Skeletal muscle cell (primary cell): ENCODE results near the gene PCDHB11.
"Not testable (repeated sequence)": the region's sequence is repeated elsewhere in the genome, so short reads cannot be mapped to it uniquely, and the experiment has no call there.

Experiments
- DNase-seq: peaks from one replicate; pipeline ENCODE4 v3.0.0-alpha.2; 2010; ENCODE audit warnings: low read depth
- H3K4me3 ChIP-seq: 2 replicates; pipeline ENCODE4 v1.5.1; 2011; ENCODE audit warnings: low read depth, mild to moderate bottlenecking, control low read depth, low read length, moderate library complexity

Gene PCDHB11

GRCh38 chr5:141199359-141200235 lies at the start of gene PCDHB11:
Gene PCDHB11 (plus strand): TSS chr5:141199627. CDS start chr5:141199775, 148 bp downstream.
- H3K4me3 ChIP-seq: no peak within 1 kb of the TSS
- DNase-seq: no peak

GRCh38 chr5:141149812-141150211 lies 49.6 kb upstream of the PCDHB11 start, which contains the start of gene PCDHB6:
Gene PCDHB6 (plus strand): TSS chr5:141150057. CDS start chr5:141150258, 201 bp downstream.
- H3K4me3 ChIP-seq: no peak within 1 kb of the TSS
- DNase-seq: no peak

DNA sequence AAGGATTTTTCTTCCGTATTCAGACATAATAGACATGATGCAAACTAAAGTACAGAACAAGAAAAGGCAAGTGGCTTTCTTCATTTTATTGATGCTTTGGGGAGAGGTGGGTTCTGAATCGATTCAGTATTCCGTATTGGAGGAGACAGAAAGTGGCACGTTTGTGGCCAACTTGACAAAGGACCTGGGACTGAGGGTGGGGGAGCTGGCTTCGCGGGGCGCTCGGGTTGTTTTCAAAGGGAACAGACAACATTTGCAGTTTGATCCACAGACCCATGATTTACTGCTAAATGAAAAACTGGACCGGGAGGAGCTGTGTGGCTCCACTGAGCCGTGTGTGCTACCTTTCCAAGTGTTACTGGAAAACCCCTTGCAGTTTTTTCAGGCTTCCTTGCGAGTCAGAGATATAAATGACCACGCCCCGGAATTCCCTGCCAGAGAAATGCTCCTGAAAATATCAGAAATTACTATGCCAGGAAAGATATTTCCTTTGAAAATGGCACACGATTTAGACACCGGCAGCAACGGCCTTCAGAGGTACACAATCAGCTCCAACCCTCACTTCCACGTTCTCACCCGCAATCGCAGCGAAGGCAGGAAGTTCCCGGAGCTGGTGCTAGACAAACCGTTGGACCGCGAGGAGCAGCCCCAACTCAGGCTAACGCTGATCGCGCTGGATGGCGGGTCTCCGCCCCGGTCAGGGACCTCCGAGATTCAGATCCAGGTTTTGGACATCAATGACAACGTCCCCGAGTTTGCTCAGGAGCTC lies 49.0 kb upstream of the PCDHB11 start:
- no peak overlapping the region for H3K4me3 ChIP-seq
- DNase-seq: no peak

DNA sequence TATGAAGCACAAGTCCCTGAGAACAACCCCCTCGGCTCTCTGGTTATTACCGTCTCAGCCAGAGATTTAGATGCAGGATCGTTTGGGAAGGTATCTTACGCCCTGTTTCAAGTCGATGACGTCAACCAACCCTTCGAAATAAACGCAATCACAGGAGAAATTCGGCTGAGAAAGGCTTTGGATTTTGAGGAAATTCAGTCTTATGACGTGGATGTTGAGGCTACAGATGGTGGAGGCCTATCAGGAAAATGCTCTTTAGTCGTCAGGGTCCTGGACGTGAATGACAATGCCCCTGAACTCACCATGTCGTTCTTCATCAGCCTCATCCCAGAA lies 48.5 kb upstream of the PCDHB11 start:
- DNase-seq: no peak
- H3K4me3 ChIP-seq: no peak overlapping the region

DNA sequence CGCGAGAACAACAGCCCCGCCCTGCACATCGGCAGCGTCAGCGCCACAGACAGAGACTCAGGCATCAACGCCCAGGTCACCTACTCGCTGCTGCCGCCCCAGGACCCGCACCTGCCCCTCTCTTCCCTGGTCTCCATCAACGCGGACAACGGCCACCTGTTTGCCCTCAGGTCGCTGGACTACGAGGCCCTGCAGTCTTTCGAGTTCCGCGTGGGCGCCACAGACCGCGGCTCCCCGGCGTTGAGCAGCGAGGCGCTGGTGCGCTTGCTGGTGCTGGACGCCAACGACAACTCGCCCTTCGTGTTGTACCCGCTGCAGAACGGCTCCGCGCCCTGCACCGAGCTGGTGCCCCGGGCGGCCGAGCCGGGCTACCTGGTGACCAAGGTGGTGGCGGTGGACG lies 47.8 kb upstream of the PCDHB11 start:
- DNase-seq, H3K4me3 ChIP-seq: not testable (repeated sequence)

DNA sequence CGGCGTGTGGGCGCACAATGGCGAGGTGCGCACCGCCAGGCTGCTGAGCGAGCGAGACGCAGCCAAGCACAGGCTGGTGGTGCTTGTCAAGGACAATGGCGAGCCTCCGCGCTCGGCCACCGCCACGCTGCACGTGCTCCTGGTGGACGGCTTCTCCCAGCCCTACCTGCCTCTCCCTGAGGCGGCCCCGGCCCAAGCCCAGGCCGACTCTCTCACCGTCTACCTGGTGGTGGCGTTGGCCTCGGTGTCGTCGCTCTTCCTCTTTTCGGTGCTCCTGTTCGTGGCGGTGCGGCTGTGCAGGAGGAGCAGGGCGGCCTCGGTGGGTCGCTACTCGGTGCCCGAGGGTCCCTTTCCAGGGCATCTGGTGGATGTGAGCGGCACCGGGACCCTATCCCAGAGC lies 47.3 kb upstream of the PCDHB11 start:
- not testable (repeated sequence) for DNase-seq, H3K4me3 ChIP-seq

DNA sequence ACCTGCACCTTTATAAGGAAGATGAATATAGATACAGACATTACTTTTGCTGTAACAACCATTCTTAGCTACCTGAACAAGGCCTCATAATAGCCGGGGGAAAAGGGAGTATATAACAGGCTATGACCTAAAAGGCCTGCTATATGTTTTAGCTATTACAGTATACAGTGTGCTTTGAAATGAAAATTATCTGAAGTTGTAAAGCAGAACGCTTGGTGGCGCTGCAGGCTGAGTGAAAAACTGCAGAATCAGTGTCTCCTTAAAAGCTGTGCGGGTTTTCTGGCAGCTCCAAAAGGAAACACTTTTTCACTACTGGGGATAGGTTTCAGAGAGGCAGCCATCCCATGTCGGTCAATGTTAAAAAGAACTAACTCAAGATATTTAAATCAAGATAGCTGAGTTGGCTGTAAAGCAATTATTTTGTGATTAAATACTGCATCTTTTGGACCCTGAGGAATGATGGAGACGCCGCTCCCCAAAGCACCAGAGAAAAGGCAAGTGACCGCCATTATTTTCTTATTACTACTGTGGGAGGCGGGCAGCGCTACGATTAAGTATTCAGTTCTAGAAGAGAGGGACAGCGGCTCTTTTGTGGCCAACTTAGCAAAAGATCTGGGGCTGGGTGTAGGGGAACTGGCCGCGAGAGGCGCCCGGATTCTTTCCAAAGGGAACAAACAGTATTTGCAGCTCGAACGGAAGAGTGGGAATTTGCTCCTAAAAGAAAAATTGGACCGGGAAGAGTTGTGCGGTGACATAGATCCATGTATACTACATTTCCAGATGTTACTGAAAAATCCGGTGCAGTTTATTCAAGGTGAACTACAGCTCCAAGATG lies 43.7 kb upstream of the PCDHB11 start:
- H3K4me3 ChIP-seq: no peak overlapping the region
- no peak for DNase-seq

- DNase-seq, H3K4me3 ChIP-seq: not testable (repeated sequence)
These were observed 42.1 kb upstream of the PCDHB11 start for GRCh38 chr5:141157356-141157755.

- not testable (repeated sequence) for DNase-seq, H3K4me3 ChIP-seq
These were observed 41.5 kb upstream of the PCDHB11 start for GRCh38 chr5:141157901-141158300.

DNA sequence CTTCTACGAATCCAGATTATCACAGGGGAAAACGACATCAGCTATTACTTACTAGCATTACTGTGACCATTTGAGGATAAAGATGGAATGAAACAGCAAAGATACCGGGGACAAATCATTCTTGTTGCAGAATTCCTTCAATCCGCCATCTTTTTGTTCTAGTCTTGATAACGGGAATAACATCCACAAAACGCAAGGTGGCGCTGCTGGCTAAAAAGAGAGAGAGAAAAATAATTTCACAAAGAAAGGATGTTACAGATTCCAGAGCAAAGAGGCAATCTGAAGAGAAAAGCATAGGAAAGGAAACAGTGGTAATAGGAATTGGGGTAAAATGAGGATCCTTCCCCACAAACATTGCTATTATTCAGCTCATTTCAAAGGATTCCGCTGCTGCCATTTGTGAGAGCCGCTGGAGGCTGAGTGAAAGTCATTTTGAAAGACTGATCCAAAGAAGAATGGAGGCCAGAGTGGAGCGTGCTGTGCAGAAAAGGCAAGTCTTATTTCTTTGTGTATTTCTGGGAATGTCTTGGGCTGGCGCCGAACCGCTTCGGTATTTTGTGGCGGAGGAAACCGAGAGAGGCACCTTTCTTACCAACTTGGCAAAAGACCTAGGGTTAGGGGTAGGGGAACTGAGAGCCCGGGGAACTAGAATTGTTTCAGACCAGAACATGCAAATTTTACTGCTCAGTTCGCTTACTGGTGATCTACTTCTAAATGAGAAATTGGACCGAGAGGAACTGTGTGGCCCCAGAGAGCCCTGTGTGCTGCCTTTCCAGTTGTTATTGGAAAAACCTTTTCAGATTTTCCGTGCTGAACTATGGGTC lies 26.8 kb upstream of the PCDHB11 start, which contains the start of gene PCDHB7:
PCDHB7 (plus strand) TSS at position 264 of the 824 bp plus-strand sequence; CDS start at position 456, 192 bp downstream.
- no peak for DNase-seq
- H3K4me3 ChIP-seq: peak within 1 kb of the TSS; percentile 18

DNA sequence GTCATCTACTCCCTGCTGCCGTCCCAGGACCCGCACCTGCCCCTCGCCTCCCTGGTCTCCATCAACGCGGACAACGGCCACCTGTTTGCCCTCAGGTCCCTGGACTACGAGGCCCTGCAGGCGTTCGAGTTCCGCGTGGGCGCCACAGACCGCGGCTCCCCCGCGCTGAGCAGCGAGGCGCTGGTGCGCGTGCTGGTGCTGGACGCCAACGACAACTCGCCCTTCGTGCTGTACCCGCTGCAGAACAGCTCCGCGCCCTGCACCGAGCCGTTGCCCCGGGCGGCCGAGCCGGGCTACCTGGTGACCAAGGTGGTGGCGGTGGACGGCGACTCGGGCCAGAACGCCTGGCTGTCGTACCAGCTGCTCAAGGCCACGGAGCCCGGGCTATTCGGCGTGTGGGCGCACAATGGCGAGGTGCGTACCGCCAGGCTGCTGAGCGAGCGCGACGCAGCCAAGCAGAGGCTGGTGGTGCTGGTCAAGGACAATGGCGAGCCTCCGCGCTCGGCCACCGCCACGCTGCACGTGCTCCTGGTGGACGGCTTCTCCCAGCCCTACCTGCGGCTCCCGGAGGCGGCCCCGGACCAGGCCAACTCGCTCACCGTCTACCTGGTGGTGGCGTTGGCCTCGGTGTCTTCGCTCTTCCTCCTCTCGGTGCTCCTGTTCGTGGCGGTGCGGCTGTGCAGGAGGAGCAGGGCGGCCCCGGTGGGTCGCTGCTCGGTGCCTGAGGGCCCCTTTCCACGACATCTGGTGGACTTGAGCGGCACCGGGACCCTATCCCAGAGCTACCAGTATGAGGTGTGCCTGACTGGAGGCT lies 24.9 kb upstream of the PCDHB11 start:
- not testable (repeated sequence) for DNase-seq, H3K4me3 ChIP-seq

DNA sequence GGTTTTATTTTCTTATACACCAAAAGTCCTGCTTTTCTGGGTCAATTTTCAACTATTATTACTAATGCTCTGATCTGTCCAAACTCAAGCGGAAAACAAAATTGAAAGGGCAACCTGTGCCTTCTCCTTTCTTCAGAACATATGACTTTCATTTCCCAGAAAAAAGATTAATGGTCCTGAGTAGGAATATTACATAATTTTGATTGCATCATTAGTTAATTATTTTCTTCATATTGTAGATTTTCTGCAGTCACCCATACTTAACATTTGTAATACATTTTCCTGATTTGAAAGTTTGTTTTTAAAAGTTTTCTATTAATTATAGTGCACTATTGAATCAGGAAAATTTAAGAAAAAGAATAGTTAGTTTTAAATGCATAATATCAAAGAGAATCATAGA lies 23.5 kb upstream of the PCDHB11 start:
- H3K4me3 ChIP-seq: no peak overlapping the region
- no peak for DNase-seq

DNA sequence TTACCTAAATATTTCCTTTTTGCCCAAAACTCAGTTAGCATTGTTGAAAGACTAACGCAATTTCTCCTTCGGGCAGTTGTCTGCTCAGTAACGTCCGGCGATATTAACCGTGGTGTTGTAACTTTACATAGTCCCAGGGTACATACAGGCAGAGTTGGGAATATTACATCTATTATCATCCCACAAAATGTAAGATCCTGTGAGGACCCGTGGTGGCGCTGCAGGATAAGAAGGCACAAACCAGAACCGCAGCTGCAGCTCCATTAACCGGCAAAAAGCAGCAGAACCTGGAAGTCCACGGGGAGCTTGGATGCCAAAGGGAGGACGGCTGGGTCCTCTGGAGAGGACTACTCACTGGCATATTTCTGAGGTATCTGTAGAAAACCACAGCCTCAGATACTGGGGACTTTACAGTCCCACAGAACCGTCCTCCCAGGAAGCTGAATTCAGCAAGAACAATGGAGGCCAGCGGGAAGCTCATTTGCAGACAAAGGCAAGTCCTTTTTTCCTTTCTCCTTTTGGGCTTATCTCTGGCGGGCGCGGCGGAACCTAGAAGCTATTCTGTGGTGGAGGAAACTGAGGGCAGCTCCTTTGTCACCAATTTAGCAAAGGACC lies 21.7 kb upstream of the PCDHB11 start, which contains the start of gene PCDHB8:
PCDHB8 (plus strand) TSS at position 214 of the 615 bp plus-strand sequence; CDS start at position 459, 245 bp downstream.
- DNase-seq, H3K4me3 ChIP-seq: not testable (repeated sequence)

GRCh38 chr5:141179371-141179770 lies 20.1 kb upstream of the PCDHB11 start:
- H3K4me3 ChIP-seq, DNase-seq: not testable (repeated sequence)

DNA sequence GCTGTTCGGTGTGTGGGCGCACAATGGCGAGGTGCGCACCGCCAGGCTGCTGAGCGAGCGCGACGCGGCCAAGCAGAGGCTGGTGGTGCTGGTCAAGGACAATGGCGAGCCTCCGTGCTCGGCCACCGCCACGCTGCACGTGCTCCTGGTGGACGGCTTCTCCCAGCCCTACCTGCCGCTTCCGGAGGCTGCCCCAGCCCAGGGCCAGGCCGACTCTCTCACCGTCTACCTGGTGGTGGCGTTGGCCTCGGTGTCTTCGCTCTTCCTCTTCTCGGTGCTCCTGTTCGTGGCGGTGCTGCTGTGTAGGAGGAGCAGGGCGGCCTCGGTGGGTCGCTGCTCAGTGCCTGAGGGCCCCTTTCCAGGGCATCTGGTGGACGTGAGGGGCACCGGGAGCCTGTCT lies 19.6 kb upstream of the PCDHB11 start:
- H3K4me3 ChIP-seq, DNase-seq: not testable (repeated sequence)

- no peak for DNase-seq
- H3K4me3 ChIP-seq: no peak overlapping the region
These were observed 19.1 kb upstream of the PCDHB11 start for GRCh38 chr5:141180313-141180712.

DNA sequence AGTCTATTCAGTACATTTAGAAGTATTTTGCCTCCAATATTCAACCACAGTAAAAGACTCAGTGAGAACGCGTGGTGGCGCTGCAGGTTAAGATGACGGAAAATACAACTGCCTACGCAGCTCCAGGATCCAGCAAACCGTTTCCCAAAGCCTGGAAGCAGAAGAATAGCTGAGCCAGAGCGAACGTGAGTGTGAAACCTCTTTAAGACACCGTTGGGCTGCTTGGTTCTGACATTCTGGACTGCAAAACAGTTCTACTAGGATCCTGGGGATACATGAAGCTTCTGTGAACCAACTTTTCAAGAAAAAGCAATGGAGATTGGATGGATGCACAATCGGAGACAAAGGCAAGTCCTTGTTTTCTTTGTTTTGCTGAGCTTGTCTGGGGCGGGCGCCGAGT lies 17.2 kb upstream of the PCDHB11 start, which contains the start of gene PCDHB16:
PCDHB16 (plus strand) TSS at position 140 of the 400 bp plus-strand sequence; CDS start at position 313, 173 bp downstream.
- H3K4me3 ChIP-seq: peak within 1 kb of the TSS; percentile 23
- no peak for DNase-seq
